Right cardiac atrium (tissue), 5 donors: ENCODE data around the gene ZNF385C. TPM values are rescaled to one million over a fixed set of nuclear protein-coding genes. Genes with fewer than 3 reads are reported as not detected.
A peak's percentile ranks its signal among the peaks of the same experiment; 100 is the strongest.

Experiments used
- ATAC-seq, 2 donors: fragments of 200-7000 bp; cut with Tn5 transposase; one replicate each; pipeline versions ENCODE4 v1.8.0 to v1.9.1; 2020; ENCODE audit warnings: moderate library complexity in 2 of 2, mild to moderate bottlenecking in 1 of 2
- DNase-seq, 3 donors: peaks; one replicate each; pipeline ENCODE4 v3.0.0-alpha.2; 2020
- H3K27ac ChIP-seq: one replicate; pipeline ENCODE4 v1.5.1; 2013; ENCODE audit warnings: mild to moderate bottlenecking, low read length, control low read depth, moderate library complexity
- H3K27me3 ChIP-seq: one replicate; pipeline ENCODE4 v1.6.1; 2013; ENCODE audit not compliant: control insufficient read depth, insufficient read depth
- H3K4me1 ChIP-seq: one replicate; pipeline ENCODE4 v1.6.1; 2013; ENCODE audit warnings: low read length; ENCODE audit not compliant: control insufficient read depth, insufficient read depth
- H3K4me3 ChIP-seq: one replicate; pipeline ENCODE4 v1.5.1; 2013; ENCODE audit warnings: low read length, control low read depth
- H3K9me3 ChIP-seq: one replicate; pipeline ENCODE4 v1.6.1; 2013; ENCODE audit warnings: low read length; ENCODE audit not compliant: control insufficient read depth
- WGBS: extraction: QIAGEN DNeasy Blood & Tissue Kit; methylation state at CpG from one replicate; pipeline ENCODE4 v1.1.7; 2013; 5-methylcytosine and 5-hydroxymethylcytosine counted together
- intact Hi-C, 4 donors: fragments of 100-400 bp; cut with DNase I; formaldehyde crosslinking; loops; one replicate each; pipeline versions ENCODE4 v1.11.0 to v1.14.0; 2022 to 2023
- polyA plus RNA-seq: library from polyadenylated mRNA; stranded (reverse); fragments of 200-250 nt; gene quantifications from one replicate; pipeline ENCODE4 v1.2.3, GENCODE V29; 2013
- total RNA-seq, 4 donors: library from RNA; stranded (reverse); fragmentation: NEBNext Ultra II Directional; extraction: Animal tissue kit (Norgen Biotek cat#: 25700); gene quantifications; one replicate each; pipeline ENCODE4 v1.2.1, GENCODE V29; 2021
- donor health status: healthy with polysubstance abuse.
- donor health status: DM: no; HTN: yes; CAD: no.
- donor health status: DM: no; HTN: no; CAD: no.
- donor health status: DM: no; HTN: yes; CAD: no; lungs with severe emphysema.
- donor health status: DM: yes; HTN: yes; CAD: no.

ZNF385C gene
- total and polyA plus RNA-seq, 5 donors, result 0.29 to 0.42 (median 0.32) TPM; not detected in 1

- DNase-seq, result peak; percentile 50 to 82 (median 81)
- ATAC-seq, result peak; percentile 35 to 36
- H3K4me3 ChIP-seq, result no peak within 1 kb of the TSS
- H3K4me1 ChIP-seq, result peaks cover 2% of the 10 kb centered on the region
- H3K9me3 ChIP-seq, result no peaks in the 10 kb centered on the region
- H3K27ac ChIP-seq, result no peak within 1 kb of the TSS
- no peaks in the 10 kb centered on the region for H3K27me3 ChIP-seq
- 59% methylated on average over 61 of the region's 61 CpGs for WGBS
- intact Hi-C loops, result no loop called here
Observed at GRCh38 chr17:42122371-42123303, 24.4 kb upstream of the ZNF385C start, which contains the start of gene HSPB9. Gene HSPB9 (plus strand): TSS chr17:42122804. CDS start chr17:42122851, 47 bp downstream.

- peaks cover 2% of the 10 kb centered on the region for H3K4me1 ChIP-seq
- H3K9me3 ChIP-seq, result no peaks in the 10 kb centered on the region
- WGBS, result 7% methylated on average over 57 of the region's 57 CpGs
- ATAC-seq (peak; percentile 91 to 93), DNase-seq (peak; percentile 87 to 95 (median 94))
- intact Hi-C loops, result no loop called here
- H3K4me3 ChIP-seq, result peak within 1 kb of the TSS; percentile 89
- H3K27ac ChIP-seq, result no peak within 1 kb of the TSS
- H3K27me3 ChIP-seq, result no peaks in the 10 kb centered on the region
Observed at GRCh38 chr17:42120770-42121769, 22.8 kb upstream of the ZNF385C start, which contains the start of gene KAT2A. Gene KAT2A (minus strand): TSS chr17:42121367. CDS start chr17:42121304, 63 bp downstream.

GRCh38 chr17:42120161-42120769, 22.0 kb upstream of the ZNF385C start:
- Histone ChIP-seq H3K27me3 (no peaks in the 10 kb centered on the region), H3K4me3 (peak overlapping the region; percentile 89), H3K27ac (no peak overlapping the region), H3K9me3 (no peaks in the 10 kb centered on the region), H3K4me1 (peaks cover 2% of the 10 kb centered on the region)
- DNase-seq (peak in 1 of 3 donors; percentile 65), ATAC-seq (peak in 1 of 2 donors; percentile 0)
- WGBS, result 39% methylated on average over 7 of the region's 7 CpGs
- intact Hi-C loops, result no loop called here

- intact Hi-C loops, result loop anchor here (5.0 to 10.0 kb wide), 4 partner anchors 63 to 157 kb away; partner anchors contain the start of genes KCNH4 (in 1 of the 4) and NKIRAS2 (in 1 of the 4)
- WGBS, result 93% methylated on average over 18 of the region's 18 CpGs
- no peak for ATAC-seq
- H3K27me3 ChIP-seq, result no peaks in the 10 kb centered on the region
- H3K9me3 ChIP-seq, result no peaks in the 10 kb centered on the region
- H3K4me3 ChIP-seq, result no peak overlapping the region
- H3K27ac ChIP-seq, result no peak overlapping the region
- DNase-seq, result peak in 2 of 3 donors; percentile 24 to 51
- H3K4me1 ChIP-seq, result peaks cover 2% of the 10 kb centered on the region
Observed at GRCh38 chr17:42119301-42119700, 21.0 kb upstream of the ZNF385C start.

GRCh38 chr17:42118545-42118944, 20.3 kb upstream of the ZNF385C start:
- intact Hi-C loops, result loop anchor here (5.0 to 10.0 kb wide), 4 partner anchors 64 to 156 kb away; partner anchors contain the start of genes KCNH4 (in 1 of the 4) and NKIRAS2 (in 1 of the 4)
- no peak overlapping the region for H3K27ac ChIP-seq
- 74% methylated on average over 2 of the region's 2 CpGs for WGBS
- DNase-seq (peak in 1 of 3 donors; percentile 31), ATAC-seq (no peak)
- H3K4me3 ChIP-seq, result no peak overlapping the region
- H3K9me3 ChIP-seq, result no peaks in the 10 kb centered on the region
- peaks cover 2% of the 10 kb centered on the region for H3K4me1 ChIP-seq
- H3K27me3 ChIP-seq, result no peaks in the 10 kb centered on the region

- WGBS, result 92% methylated on average over 4 of the region's 4 CpGs
- ATAC-seq, result no peak
- intact Hi-C loops, result loop anchor here (5.0 to 10.0 kb wide), 4 partner anchors 64 to 156 kb away; partner anchors contain the start of genes KCNH4 (in 1 of the 4) and NKIRAS2 (in 1 of the 4)
- H3K4me3 ChIP-seq, result no peak overlapping the region
- no peak overlapping the region for H3K27ac ChIP-seq
- DNase-seq, result peak in 1 of 3 donors; percentile 31
- H3K27me3 ChIP-seq, result no peaks in the 10 kb centered on the region
- H3K4me1 ChIP-seq, result peaks cover 2% of the 10 kb centered on the region
- H3K9me3 ChIP-seq, result no peaks in the 10 kb centered on the region
Observed at GRCh38 chr17:42118126-42118510, 19.8 kb upstream of the ZNF385C start.

- DNase-seq (peak in 1 of 3 donors; percentile 69), ATAC-seq (no peak)
- H3K9me3 ChIP-seq, result no peaks in the 10 kb centered on the region
- WGBS, result 75% methylated on average over 30 of the region's 30 CpGs
- no peak overlapping the region for H3K27ac ChIP-seq
- no peak overlapping the region for H3K4me3 ChIP-seq
- H3K4me1 ChIP-seq, result peaks cover 2% of the 10 kb centered on the region
- H3K27me3 ChIP-seq, result no peaks in the 10 kb centered on the region
- intact Hi-C loops, result loop anchor here (2.0 to 10.0 kb wide), 5 partner anchors 65 to 155 kb away; partner anchors contain the start of genes KCNH4 (in 1 of the 4) and NKIRAS2 (in 1 of the 4)
Observed at GRCh38 chr17:42117397-42118125, 19.3 kb upstream of the ZNF385C start.

GRCh38 chr17:42116705-42117396, 18.6 kb upstream of the ZNF385C start:
- Histone ChIP-seq H3K9me3 (no peaks in the 10 kb centered on the region), H3K4me3 (no peak overlapping the region), H3K27me3 (no peaks in the 10 kb centered on the region), H3K4me1 (peaks cover 2% of the 10 kb centered on the region), H3K27ac (no peak overlapping the region)
- WGBS, result 33% methylated on average over 18 of the region's 18 CpGs
- intact Hi-C loops, result loop anchor here (2.0 to 10.0 kb wide), 5 partner anchors 65 to 155 kb away; partner anchors contain the start of genes KCNH4 (in 1 of the 4) and NKIRAS2 (in 1 of the 4)
- peak; percentile 79 to 92 (median 88) for DNase-seq
- ATAC-seq, result peak in 1 of 2 donors; percentile 15

GRCh38 chr17:42114118-42114517, 15.8 kb upstream of the ZNF385C start:
- no peak for ATAC-seq
- intact Hi-C loops, result loop anchor here in 1 of 4 donors (10.0 kb wide), 1 partner anchor 89 kb away; the partner anchor contains the start of gene NKIRAS2

More at GRCh38 chr17:42114118-42114517, 15.8 kb upstream of the ZNF385C start:
- Histone ChIP-seq H3K27ac (no peak overlapping the region), H3K9me3 (no peaks in the 10 kb centered on the region), H3K4me3 (no peak overlapping the region), H3K27me3 (no peaks in the 10 kb centered on the region), H3K4me1 (no peaks in the 10 kb centered on the region)
- WGBS, result 89% methylated on average over 9 of the region's 9 CpGs
- DNase-seq, result peak in 1 of 3 donors; percentile 19
